ENCODE measurements around the gene GPRC5B.

DNA sequence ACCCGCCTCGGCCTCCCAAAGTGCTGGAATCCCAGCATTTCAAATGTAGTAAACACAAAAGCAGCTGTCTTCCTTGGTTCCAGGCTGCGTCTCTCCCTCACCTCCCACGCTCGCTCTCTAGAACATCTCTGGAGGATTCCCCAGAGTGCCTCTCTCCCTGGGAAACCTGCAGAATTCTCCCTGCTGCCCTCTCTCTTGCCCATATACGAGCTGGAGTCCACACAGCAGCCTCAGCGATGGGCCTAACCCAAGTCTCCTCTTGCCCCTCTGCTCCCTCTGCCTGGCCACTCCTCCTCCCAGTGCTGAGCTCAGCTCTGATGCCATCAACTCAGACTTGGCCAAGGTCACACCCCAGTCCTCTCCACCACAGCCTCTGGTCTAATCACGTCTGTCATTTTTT lies 10.6 kb downstream of the GPRC5B start:
- TF ChIP-seq POLR2AphosphoS5 (IDR thresholded peaks at IDR 0.05; ENCODE audit: low read depth, low read length) (no peak), SIN3A (IDR thresholded peaks at IDR 0.05; ENCODE audit: borderline replicate concordance, insufficient read depth, low read length) (no peak)
